ENCODE measurements around the gene TMEM182. TPM values are rescaled to one million over a fixed set of nuclear protein-coding genes. Genes with fewer than 3 reads are reported as not detected.

TMEM182 gene
- total RNA-seq, 4 donors from 2014 or later: under 0.01 to 3.5 (median 0.86) TPM

DNA sequence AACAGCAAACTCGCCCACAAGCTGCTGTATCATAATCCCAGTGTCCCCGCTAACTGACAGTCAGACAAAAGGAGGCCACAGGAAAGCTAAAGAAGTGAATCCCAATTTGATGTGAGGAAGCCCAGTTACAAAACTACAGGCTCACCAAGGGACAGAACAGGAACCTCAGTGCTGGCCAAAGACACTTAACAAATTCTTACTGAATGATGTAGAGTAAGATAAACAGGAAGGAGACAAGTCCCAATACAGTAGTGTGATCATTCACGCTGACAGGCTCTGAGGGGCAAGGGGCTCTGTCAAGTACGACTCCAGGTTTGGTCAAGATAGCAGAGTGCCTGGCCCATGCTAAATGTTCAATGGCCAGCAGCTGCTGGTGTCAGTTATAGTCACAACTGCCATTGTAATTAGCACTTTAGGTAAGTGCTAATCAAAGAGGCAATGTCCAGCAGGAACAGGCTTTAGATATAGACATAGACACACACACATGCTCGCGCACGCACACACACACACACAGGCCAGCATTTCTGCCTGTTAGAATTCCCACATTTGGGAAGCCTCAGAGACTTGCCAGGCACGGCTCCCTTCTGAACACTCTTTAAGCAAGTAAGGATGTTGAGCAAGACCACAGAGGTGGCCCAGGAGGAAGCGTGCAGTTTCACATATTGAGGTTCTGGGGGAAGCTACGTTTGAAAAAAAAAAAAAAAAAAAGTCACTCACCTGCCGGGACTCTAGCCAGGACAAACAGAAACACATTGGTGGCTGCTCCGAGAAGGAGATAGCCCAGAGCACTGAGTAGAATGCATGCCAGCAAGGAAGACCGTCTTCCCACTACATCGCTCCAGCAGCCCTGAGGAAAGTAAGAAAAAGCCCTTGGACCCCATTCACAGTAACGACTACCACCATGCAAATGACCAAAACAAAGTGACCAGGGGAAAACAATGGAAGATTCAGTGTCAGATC, 35.4 kb upstream of the TMEM182 start:
- no peak for TF ChIP-seq POLR2A (IDR thresholded peaks at IDR 0.05)
- TF ChIP-seq, protein P1, sequence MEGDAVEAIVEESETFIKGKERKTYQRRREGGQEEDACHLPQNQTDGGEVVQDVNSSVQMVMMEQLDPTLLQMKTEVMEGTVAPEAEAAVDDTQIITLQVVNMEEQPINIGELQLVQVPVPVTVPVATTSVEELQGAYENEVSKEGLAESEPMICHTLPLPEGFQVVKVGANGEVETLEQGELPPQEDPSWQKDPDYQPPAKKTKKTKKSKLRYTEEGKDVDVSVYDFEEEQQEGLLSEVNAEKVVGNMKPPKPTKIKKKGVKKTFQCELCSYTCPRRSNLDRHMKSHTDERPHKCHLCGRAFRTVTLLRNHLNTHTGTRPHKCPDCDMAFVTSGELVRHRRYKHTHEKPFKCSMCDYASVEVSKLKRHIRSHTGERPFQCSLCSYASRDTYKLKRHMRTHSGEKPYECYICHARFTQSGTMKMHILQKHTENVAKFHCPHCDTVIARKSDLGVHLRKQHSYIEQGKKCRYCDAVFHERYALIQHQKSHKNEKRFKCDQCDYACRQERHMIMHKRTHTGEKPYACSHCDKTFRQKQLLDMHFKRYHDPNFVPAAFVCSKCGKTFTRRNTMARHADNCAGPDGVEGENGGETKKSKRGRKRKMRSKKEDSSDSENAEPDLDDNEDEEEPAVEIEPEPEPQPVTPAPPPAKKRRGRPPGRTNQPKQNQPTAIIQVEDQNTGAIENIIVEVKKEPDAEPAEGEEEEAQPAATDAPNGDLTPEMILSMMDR (IDR thresholded peaks at IDR 0.05): no peak
- DNase-seq: no peak
- no peaks in the 10 kb centered on the region for H3K9me3 ChIP-seq
- intact Hi-C loops (cut with DNase I; ENCODE audit: low total_unique reads): no loop called here
- no peaks in the 10 kb centered on the region for H3K36me3 ChIP-seq
- no peak overlapping the region for H3K27ac ChIP-seq
- no peaks in the 10 kb centered on the region for H3K4me1 ChIP-seq
- H3K4me3 ChIP-seq: no peak overlapping the region
- H3K27me3 ChIP-seq: no peaks in the 10 kb centered on the region

DNA sequence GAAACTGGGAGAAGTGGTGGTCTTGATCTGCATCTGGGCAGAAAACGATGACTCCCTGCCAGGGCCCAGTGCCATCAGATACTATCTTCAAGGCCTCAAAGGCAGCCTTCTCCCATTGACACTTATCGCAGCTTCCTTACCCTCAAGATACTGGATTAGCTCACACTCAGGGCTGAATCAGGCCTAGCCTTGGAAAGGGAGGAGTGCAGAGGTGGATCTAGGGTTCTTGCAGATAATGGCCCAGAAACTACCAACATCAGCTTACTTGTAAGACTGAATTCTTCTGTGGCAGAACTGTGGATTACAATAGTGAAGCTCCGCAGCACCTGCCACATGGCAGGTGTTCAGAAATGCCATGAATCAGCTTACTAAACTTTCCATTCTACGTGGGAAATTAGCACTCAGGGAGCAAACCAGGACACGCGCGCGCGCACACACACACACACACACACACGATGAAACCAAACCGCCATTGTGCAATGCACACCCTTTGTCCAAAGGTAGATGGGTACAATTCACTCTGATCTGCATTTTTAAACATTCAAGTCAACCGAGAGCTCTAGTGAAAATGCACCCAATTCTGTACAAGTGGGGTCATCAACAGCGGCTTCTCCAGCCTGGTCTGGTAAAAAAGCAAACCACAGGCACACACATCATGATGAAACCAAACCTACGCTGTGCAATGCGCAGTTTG, 26.3 kb upstream of the TMEM182 start:
- DNase-seq: no peak
- intact Hi-C loops (cut with DNase I; ENCODE audit: low total_unique reads): no loop called here
- Histone ChIP-seq H3K27me3 (no peaks in the 10 kb centered on the region), H3K36me3 (no peaks in the 10 kb centered on the region), H3K4me1 (no peaks in the 10 kb centered on the region), H3K4me3 (peak overlapping the region; percentile 89 to 94), H3K9me3 (no peaks in the 10 kb centered on the region), H3K27ac (peak overlapping the region in 1 of 2 donors; percentile 78)
- TF ChIP-seq, protein P1 (IDR thresholded peaks at IDR 0.05): no peak
- TF ChIP-seq POLR2A (IDR thresholded peaks at IDR 0.05): no peak

DNA sequence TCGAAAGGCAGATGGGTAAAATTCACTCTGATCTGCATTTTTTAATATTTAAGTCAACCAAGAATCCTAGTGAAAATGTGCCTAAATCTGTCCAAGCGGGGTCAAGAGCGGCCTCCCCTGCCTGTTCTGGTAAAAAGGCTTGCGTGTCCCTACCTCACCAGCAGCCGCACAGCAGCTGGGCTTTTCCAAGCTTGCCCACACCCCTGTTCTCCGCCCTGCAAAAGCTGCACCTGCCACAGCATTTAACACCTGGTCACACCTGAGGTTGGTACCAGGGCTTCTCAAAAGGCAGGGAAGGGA, 25.8 kb upstream of the TMEM182 start:
- peak overlapping the region; percentile 89 to 94 for H3K4me3 ChIP-seq
- no peak for DNase-seq
- intact Hi-C loops (cut with DNase I; ENCODE audit: low total_unique reads): no loop called here

DNA sequence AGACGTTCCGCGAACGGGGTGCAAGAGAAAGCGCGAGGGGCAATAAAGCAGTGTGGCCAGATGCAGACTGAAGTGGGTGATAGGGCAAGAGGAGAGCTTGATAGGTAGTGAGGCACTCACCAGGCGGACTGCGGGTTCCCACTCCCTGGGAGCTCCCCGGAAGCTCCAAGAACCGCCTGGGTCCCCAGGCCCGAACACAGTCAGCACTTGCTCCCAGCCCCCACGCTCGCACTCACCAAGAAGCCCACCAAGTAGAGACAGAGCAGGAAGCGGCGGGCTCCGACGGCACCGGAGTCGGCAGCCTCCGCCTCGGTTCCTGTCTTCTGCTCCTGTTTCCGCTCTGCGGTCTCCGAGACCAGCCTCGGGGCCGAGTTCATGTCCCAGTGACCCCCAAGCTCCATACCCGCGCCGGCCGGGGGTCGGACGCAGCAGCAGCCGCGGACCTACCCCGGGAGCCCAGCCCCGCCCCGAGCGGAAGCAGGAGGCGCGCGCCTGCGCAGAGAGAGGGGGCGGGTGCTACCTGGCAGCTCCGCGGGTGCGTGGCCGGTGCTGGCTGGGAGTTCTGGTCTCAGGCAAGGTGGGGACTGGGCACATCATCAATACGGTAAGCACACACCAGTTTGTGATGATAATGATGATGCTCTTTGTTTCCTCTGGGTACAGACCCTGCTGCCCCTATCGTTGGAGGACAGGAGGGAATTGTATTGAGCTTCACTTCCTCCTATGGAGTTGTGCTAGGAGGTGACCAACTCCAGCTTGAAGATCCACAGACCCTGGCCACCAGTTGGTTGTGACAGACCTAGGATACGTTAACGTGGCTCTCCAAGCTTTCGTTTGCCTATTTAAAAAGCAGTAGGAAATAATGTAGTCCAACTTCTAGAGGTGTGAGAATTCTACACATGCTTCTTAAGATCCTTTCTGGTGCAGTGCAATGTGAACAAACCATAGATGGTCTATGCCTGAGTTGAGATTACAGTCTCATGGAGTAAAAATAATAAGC, 25.1 kb upstream of the TMEM182 start:
- peak overlapping the region; percentile 89 to 94 for H3K4me3 ChIP-seq
- no peaks in the 10 kb centered on the region for H3K27me3 ChIP-seq
- no peaks in the 10 kb centered on the region for H3K36me3 ChIP-seq
- peak; percentile 59 to 79 for DNase-seq
- intact Hi-C loops (cut with DNase I; ENCODE audit: low total_unique reads): no loop called here
- no peaks in the 10 kb centered on the region for H3K9me3 ChIP-seq
- no peaks in the 10 kb centered on the region for H3K4me1 ChIP-seq
- TF ChIP-seq, protein P1 (IDR thresholded peaks at IDR 0.05): peak in 2 of 4 experiments; percentile 4 to 9
- peak in 1 of 2 donors; percentile 53 for TF ChIP-seq POLR2A (IDR thresholded peaks at IDR 0.05)
- peak overlapping the region; percentile 78 to 79 for H3K27ac ChIP-seq

More for the DNA sequence above, 25.8 kb upstream of the TMEM182 start:
- Histone ChIP-seq H3K4me1 (no peaks in the 10 kb centered on the region), H3K9me3 (no peaks in the 10 kb centered on the region), H3K27ac (peak overlapping the region; percentile 78 to 79), H3K36me3 (no peaks in the 10 kb centered on the region), H3K27me3 (no peaks in the 10 kb centered on the region)
- no peak for TF ChIP-seq POLR2A (IDR thresholded peaks at IDR 0.05)
- TF ChIP-seq, protein P1 (IDR thresholded peaks at IDR 0.05): no peak

Measured in uterus (tissue), 4 donors.